ENCODE data around the gene PLCXD3.
"Not testable (repeated sequence)": the region's sequence is repeated elsewhere in the genome, so short reads cannot be mapped to it uniquely, and the experiment has no call there.

PLCXD3 gene

GRCh38 chr5:41334758-41335157 is 175.6 kb downstream of the PLCXD3 start:
- H3K4me3 ChIP-seq (ENCODE audit: low read depth, low read length) = no peak overlapping the region
- DNase-seq (ENCODE audit: low read depth) = no peak
- no peak for TF ChIP-seq CTCF (IDR thresholded peaks at IDR 0.05; ENCODE audit: low read depth, low read length, missing control alignments)

- TF ChIP-seq CTCF (IDR thresholded peaks at IDR 0.05; ENCODE audit: low read depth, low read length, missing control alignments) = no peak
- no peak for DNase-seq (ENCODE audit: low read depth)
- no peak overlapping the region for H3K4me3 ChIP-seq (ENCODE audit: low read depth, low read length)
These were observed 176.2 kb downstream of the PLCXD3 start for GRCh38 chr5:41334221-41334620.

- TF ChIP-seq CTCF (IDR thresholded peaks at IDR 0.05; ENCODE audit: low read depth, low read length, missing control alignments) = no peak
- no peak overlapping the region for H3K4me3 ChIP-seq (ENCODE audit: low read depth, low read length)
- DNase-seq (ENCODE audit: low read depth) = no peak
These were observed 185.3 kb downstream of the PLCXD3 start for GRCh38 chr5:41325074-41325473.

GRCh38 chr5:41322826-41323225 is 187.6 kb downstream of the PLCXD3 start:
- DNase-seq (ENCODE audit: low read depth); H3K4me3 ChIP-seq (ENCODE audit: low read depth, low read length): not testable (repeated sequence)

- no peak overlapping the region for H3K4me3 ChIP-seq (ENCODE audit: low read depth, low read length)
- TF ChIP-seq CTCF (IDR thresholded peaks at IDR 0.05; ENCODE audit: low read depth, low read length, missing control alignments) = no peak
- no peak for DNase-seq (ENCODE audit: low read depth)
These were observed 197.8 kb downstream of the PLCXD3 start for GRCh38 chr5:41312478-41313060.

GRCh38 chr5:41312066-41312465 is 198.3 kb downstream of the PLCXD3 start:
- H3K4me3 ChIP-seq (ENCODE audit: low read depth, low read length) = no peak overlapping the region
- no peak for DNase-seq (ENCODE audit: low read depth)
- no peak for TF ChIP-seq CTCF (IDR thresholded peaks at IDR 0.05; ENCODE audit: low read depth, low read length, missing control alignments)

GRCh38 chr5:41309275-41309674 is 201.1 kb downstream of the PLCXD3 start:
- TF ChIP-seq CTCF (IDR thresholded peaks at IDR 0.05; ENCODE audit: low read depth, low read length, missing control alignments) = no peak
- DNase-seq (ENCODE audit: low read depth) = no peak
- H3K4me3 ChIP-seq (ENCODE audit: low read depth, low read length) = no peak overlapping the region

Data from GM12864 (cell line).